HG03469 (cell line): Measurements from ENCODE around the gene CDT1.

Source experiments
- ATAC-seq: cut with Tn5 transposase; IDR thresholded peaks from one replicate; pipeline ENCODE4 v1.9.1; 2021; ENCODE audit warnings: mild to moderate bottlenecking, moderate library complexity, moderate number of reproducible peaks; ENCODE audit not compliant: unreplicated experiment

CDT1 gene

DNA sequence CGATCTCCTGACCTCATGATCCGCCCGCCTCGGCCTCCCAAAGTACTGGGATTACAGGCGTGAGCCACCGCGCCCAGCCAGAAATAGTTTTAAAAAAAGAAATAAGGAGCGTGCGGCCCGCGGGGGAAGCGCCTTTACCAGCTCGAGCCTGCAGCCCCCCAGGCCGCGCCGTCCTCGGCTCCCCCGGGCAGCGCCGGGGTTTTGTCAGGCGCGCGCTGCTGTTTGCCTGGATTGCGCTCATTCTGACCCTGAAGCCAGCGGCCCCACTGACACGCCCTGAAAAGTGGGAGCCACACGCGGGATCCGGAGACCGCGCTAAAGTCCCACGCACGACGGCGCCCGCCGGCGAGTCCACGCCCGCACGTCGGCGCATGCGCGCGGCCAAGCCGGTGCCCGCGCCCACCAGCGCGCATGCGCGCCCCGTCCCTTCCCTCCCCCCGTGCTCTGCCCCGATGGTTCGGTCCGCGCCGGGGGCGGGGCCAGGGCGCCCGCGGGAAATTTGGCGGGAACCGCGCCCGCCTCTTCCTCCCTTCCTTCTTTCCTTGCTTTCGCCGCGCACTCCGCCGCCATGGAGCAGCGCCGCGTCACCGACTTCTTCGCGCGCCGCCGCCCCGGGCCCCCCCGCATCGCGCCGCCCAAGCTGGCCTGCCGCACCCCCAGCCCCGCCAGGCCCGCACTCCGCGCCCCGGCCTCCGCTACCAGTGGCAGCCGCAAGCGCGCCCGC, at the start of gene CDT1:
TSS of gene CDT1 (plus strand) at position 526 of the 724 bp plus-strand sequence. CDS start at position 569, 43 bp downstream.
- ATAC-seq: peak; percentile 37

DNA sequence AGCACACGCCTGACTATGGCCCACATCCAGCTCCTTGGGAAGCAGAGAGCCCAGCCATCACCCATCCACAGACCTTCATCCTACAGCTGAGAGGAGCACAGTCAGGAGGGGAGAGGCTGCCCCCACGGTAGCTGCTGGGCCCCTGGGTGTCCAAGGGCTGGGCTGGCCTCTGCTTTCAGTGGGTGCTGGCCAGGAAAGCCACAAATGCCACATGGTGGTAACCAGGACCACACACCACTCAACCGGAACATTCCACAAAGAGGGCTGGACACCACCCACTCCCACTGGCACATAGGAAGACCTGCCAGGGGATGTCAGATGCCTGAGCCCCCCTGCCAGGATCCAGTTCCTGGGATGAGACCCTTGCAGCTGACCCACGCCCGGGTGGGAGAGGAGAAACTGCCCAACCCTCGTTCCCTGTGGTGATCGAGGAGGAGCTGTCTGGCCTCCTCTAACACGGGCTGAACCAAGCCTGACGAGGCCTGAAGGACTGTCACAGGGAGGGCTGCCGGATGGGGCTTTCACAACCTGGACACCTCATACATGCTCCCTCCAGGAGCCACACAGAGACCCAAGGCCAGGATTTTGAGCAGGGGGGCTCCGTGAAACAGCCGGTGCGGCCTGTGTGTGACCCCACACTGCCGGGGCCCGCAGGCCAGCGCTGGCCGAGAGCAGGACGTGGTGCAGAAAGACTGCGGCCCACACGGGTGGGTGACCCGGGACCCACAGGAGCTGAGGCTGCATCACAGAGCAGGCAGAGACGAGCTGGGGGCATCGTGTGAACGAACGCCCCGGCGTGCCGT, 49.3 kb upstream of the CDT1 start:
- no peak for ATAC-seq

DNA sequence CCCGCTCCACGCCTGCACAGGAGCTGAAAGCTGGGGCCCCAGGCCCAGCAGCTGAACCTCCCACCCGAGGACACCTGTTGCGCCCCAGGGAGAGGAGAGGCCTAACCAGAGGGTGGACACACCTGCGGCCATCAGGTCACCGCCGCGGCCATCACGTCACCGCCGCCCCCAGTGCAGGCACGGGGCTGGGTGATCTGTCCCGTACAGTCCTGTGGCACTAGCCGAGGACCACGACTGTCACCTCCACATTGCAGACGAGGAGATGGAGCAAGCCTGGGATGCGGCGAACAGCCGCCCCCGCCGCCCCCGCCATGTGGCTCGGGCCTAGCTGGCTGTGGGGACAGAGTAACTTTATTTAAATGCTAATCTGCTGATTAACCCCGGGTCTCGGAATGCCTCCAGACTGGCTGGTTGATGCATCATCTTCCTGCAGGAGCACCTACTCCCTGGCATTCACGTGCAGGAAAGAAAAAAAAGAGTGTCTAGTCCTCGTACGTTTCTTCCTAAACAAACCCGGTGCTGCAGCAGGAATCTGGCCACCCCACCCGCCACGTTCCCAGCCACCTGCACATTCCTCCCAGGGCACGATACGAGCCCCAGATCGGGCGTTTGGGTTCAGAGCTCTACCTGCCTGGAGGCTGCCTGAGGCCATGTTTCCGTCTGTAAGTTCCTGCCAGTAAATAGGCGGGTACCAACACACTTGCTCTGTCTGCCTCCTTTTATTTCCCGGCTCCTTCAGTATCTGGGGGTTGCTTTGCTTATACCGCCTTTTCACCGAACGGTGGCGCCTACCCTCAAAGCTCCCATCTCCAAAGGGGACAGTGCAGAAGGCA, 48.5 kb upstream of the CDT1 start:
- no peak for ATAC-seq

DNA sequence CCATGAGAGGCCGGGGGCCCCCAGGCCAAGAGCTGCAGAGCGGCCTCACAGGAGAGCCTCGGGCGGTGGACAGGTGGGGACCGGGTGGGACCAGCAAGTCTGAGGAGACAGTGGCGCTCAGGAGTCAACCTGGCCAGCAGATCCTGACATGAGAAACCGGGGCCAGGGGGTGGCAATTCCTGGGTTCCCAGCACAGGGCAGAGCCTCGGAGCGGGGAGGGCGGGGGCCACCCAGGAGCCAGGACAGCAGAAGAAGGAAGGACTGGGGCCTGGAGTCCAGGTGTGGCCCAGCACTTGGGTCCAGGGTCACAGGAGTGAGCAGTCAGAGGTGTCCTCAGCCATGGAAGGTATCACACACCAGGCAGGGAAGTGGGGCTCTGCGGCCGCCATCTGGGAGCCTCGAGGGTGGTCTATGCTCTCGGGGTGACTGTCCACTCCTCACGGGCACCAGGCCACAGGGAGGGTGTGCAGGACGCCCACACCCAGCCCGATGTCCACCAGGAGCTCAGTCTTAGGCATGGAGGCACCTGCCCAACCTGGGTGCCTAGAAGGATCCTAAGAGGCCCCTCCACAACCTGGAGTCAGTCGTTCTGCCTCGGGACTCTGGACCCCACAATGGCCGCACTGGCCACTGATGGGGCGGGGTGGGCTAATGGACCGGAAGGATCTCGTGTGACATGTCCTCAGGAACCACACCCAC, 47.7 kb upstream of the CDT1 start:
- no peak for ATAC-seq

DNA sequence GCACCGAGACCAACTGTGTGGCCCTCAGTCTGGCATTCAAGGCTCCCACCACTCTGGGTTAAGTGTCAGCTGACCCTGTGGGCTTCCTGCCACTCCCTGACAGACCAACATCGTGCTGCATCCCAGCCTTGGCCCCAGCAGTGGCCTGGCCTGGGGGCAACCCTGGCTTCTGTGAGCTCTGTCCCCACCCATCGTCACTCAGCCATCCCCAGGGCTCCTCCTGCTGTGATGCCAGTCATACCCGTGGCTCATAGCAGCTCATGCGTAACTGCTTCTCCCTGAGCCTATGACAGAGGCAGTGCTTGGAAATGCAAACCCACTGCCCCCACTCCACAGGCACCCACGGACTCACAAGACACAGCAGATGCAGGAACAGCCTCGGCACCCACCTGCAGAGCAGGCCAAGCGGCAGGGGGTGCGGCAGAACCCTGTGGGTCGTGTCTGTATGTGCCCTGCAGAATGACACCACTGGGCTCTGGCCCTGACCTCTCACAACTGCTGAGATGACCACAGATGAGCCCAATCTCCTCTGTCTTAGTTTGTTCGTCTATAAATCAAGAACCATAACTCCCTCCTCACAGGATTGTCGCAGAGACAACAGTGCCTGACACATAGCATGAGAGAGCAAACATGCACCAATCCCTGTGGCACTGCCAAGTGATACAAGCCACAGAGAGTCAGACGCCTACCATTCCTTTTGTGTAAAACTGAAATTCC, 45.2 kb upstream of the CDT1 start:
- ATAC-seq: no peak

DNA sequence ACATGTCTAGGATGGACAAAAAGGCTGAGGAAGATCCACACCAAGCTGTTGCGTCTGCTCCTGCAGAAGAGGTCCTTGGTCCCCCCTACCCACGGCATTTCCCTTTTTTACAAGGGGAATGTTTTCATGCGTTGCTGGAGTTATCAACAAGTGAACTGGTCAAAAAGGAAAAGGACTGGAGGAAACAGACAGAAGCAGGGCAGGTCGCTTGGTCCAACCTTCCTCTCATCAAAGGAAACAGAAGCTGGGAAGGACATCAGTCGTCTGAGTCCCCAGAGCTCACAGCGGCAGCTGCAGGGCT, 44.7 kb upstream of the CDT1 start:
- no peak for ATAC-seq

DNA sequence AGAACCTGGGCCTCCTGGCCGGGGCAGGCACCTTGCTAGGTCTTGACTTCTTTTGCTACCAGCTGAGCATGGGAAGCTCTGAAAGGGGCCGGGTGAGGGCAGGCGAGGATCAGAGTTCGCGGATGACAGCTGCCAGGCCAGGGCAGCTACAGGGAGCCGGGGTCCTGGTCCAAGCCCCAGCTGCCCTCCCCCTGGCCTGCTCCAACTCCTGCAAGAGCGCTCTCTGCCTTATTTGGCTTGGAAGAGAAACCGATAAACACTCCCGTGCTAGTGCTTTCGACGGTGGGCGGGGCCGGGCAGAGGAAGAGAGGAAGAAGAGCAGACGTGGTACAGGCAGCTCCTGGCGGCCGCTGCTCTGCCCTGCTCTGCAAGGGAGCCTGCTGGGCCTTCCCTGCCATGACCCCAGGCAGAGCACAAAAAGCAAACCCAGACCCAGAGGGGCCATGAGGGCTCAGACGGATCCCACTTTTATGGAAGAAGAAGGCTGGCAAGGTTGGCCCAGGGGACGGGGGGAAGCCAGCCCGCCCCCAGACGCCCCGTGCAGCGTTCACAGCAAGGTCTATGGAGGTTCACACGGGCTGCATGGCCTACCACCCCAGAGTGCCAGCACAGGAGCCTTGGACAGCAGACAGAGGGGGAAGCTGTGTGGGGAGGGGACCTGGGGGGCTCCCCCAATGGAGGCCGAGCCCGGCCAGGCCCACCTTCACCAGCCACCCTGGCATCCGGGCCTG, 44.2 kb upstream of the CDT1 start:
- ATAC-seq: no peak

DNA sequence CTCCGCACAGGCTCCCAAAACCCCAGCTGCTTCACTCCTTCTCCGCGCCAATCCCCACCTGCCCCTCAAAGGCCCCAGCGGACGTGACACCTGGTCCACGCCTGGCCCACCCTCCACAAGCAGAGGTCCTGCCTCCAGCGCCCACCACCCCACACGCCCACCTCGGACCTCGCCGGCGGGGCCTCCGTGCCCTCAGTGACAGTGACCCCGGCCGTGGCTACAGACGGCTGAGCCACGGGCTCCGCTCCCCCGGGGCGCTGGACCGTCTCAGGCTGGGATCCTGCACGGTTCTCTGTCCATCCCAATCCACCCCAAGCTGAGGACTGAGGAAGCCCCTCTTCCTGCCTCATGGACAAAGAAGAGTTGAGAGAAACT, 43.6 kb upstream of the CDT1 start:
- ATAC-seq: no peak

DNA sequence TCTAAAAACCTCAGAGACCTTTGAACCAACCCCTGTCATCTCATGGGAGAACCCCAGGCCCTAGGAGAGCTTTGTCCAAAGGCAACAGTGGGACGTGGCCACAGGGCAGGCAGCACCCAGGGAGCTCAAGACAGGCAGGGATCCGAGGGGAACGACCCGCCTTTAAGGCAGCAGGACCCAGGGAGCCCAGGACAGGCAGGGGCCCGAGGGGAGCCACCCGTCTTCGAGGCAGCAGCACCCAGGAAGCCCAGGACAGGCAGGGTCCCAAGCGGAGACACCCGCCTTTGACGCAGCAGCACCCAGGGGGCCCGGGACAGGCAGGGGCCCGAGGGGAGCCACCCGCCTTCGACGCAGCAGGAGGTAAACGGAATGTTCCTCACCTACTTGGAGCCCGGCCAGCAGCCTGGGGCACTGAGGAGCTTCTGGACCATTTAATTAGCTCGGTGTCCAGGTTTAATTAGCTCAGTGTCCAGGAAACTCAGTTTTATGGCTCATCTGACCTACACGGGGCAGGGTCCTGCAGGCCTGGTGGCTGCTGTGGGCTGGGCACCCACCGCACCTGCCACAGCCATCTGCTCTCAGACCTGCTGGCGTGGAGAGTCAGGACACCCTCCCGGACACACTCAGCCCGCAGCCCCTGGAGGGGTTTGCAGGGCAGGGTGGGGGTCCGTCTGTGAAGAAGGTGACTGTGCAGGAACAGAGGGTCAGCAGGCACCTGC, 43.0 kb upstream of the CDT1 start:
- no peak for ATAC-seq

DNA sequence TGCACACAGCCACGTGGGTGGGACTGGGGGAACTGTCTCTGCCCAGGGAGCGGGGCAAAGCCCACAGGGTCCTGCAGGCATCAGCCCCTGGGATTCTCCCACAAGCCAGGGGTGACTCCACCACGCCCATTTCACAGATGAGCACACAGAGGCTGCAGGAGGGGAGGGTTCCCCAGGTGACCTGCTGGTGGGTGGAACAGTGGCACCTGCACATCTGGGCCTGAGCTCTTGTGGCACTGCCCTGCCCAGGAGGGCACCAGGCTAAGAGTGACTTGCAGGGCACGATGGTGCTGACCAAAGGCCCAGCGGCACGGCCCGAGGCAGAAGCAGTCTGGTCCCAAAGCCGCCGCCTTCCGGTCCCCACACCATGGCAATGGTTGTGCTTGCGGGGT, 42.5 kb upstream of the CDT1 start:
- no peak for ATAC-seq

DNA sequence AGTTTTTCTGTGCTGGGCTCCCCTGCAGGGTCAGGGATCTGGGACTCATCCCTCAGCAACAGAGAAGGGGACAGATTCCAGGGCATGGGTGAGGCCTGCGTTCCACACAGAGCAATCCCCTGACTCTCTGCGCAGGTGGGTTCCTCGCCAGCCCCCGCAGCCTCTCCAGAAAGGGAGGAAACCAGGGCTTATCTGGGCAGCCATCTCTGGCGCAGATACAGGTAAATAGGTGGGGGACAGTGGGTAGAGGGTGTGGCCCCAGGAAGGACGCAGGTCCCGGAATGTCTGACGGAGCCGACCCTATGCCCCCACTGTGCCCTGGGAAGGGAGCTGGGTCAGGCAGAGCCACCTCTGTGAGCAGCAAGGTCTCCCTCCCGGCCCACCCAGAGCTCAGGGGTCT, 41.8 kb upstream of the CDT1 start:
- no peak for ATAC-seq

DNA sequence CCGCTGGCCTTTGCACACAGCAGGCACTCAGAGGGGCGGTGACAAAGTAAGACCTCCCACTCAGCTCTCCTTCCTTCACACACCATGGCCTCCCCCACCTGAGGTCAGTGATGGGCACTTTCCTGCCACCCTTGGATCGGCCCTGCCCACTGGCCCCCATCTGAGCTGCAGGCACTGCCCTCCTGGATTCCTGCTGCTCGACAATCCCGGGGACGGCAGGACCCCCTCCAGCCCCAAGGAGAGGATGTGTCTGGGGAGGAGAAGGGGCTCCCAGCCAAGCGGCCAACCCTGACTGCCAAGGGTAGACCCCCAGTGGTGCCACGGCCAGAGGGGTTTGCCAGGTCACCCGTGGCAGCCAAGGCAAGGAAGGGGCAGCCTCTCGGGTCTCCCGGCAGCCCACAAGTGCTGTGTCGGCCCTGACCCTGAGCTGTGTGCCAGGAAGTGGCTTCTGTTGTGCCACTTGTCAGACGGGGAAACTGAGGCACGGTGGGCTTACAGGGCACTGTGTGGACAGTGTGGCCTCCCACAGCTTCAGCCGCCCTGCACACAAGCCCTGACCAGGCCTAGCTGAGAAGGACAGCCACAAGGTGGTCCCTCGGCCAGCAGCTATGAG, 41.2 kb upstream of the CDT1 start:
- ATAC-seq: no peak

DNA sequence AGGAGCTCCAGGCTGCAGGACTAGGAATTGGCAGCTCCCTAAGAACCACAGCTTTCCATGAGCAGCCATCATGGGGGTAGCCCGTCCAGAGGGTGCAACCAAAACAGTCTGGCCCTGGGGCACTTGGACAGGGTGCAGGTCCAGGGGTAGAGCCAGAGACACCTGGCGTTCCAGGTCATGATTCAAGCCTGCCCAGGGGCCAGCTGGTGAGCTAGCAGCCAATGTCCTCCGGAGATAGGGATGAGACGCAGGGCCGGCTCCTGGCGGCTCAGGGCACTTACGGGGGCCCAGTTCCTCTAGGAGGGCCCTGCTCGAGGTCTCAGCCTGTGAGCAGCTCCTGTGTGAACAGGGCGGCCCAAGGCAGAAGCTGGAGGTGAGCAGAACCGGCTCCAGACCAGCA, 40.6 kb upstream of the CDT1 start:
- ATAC-seq: no peak

DNA sequence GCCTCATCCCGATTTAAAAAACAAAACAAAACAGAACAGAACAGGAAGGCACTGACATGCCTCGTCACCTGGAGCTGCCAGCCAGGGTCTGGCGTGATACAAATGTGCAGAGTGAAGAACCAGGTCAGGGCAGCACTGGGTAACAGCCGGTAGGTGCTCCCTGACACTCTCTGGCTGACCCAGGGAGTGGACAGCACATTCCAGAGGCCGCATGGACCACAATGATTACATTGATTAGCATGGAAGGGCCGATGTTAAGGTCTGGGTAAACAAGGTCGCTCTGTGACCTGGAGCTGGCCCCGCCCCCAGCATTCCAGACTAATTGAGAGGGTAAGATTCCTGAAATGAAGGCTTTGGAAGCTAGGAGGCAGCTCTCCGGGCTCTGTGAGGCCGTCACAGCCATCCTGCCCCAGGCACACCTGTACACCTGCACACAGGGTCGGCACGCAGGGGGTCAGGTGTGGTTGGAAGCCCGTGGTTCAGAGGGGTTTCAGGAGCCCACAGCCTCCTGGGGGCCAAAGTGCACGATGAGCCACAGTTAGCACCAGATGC, 40.0 kb upstream of the CDT1 start:
- ATAC-seq: no peak

DNA sequence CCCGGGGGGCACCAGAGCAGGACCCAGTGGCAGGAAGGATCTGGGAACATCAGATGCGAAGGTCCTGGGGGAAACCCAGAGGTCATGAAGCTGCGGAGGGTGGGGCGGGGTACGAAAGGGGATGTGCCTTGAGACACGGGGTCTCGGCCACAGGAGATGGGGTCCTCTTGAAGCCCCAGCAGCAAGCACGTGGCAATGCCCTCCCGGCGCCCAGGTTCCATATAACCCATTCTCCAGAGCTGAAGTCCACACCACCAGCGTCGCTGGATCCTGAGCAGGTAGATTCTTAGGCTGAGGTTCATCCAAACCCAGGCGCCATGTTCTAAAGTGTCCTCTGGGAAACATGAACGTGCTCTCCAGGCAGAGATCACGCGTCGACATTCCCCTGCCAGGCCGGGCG, 39.5 kb upstream of the CDT1 start:
- no peak for ATAC-seq

DNA sequence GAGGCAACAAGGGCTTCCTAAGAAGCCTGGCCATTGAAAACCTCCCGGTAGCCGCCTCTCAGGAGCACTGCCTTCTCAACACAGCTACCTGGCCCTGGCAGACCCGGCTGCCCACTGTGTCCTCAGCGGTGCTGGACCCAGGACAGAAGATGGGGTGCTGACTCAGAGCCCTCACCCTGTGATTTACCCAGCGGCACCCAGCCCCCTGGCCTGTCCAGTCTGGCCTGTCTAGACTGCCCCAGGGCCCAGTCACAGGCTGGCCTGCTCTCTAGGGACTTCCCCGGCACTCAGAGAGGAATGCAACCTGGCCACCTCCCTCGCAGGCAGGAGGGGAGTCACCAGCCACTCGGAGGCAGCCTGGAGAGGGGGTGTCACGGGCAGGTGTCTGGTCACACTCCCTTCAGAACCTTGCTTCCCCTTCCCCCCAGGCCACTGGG, 38.7 kb upstream of the CDT1 start:
- ATAC-seq: no peak

DNA sequence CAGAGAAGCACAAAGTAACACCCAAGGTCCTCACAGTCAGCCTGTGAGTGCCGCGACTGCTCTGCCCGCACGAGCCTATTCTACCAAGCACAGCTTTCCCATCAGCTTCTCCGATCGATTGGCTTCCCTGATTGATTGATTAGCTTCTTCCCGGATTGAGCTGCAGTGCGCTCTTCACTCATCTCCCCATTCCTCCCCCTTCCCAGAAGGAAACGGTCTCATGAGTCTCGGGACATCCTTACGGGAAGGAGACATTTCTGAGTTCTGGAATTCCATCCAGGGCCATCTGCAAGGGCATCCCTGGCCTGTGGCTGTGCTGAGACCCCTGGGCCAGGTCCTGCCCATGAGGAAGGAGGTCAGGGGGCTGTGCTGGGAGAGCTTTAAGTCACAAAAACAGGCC, 36.6 kb upstream of the CDT1 start:
- no peak for ATAC-seq

DNA sequence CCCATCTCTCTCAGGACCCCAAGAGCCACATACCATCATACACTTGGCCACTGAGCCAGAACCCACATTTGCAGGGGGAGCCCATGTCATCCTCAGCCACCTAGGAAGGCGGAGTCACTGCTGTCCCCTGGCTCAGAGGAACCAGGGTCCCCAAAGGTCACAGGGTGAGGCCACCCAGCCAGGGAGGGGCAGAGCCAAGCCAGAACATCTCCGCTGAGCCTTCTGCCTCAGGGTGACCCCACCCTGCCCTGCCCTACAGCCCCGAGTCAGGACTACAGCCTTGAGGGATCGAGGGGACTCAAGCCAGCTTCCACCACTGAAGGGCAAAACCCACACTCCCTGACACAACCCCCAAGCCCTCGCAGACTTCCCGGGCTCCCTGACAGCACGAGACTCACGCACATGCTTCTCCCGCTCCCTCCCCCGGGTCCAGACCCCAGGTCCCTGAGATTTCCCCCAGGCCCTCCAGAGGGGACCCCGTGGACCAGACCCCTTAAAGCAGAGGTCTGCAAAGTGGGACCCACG, 36.0 kb upstream of the CDT1 start:
- no peak for ATAC-seq
